DMS114 treated with DMSO at 0.1 percent for 48 hours (cell line): ENCODE measurements around the gene FAN1.
"Not testable (repeated sequence)": the region's sequence is repeated elsewhere in the genome, so short reads cannot be mapped to it uniquely, and the experiment has no call there.

Source experiments
- DNase-seq: peaks from one replicate; lab custom pipeline; 2025; ENCODE audit not compliant: unreplicated experiment; lab: John Stamatoyannopoulos, UW

The FAN1 gene

GRCh38 chr15:30903497-30904187, at the start of gene FAN1:
Gene FAN1 (plus strand): TSS chr15:30903915. CDS start chr15:30904664, 749 bp downstream.
- DNase-seq: peak; percentile 69

DNA sequence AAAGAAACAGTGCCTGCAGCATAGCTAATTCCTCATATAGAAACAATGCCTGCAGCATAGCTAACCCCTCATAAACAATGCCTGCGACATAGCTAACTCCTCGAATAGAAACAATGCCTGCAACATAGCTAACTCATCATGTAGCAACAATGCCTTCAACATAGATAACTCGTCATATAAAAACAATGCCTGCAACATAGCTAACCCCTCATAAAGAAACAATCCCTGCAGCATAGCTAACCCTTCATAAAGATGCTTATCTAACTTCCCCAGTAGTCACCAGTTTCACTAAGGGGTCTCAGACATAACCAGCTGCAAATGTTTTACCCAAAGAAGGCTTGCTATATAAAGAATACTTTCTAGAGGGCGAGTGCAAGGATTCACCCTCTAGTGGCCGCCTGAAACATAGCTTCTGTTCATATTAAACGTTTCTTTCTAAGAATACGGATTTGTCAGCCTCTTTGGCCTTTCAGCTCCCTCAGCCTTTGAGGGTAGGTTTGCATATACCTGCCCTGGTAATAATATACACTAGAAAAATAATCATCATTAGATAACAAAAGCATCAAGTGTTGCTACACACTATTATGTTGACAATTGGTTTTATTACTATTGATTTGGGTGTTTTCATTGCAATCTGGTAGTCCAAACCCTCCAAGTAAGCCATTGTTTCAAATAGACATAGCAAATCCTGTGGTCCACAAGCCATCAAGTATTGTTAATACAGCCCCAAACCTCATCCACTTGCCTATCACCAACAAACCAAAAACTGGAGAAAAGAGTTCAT, 44.4 kb upstream of the FAN1 start:
- DNase-seq: no peak

GRCh38 chr15:30865257-30865656, 38.5 kb upstream of the FAN1 start:
- DNase-seq: no peak

DNA sequence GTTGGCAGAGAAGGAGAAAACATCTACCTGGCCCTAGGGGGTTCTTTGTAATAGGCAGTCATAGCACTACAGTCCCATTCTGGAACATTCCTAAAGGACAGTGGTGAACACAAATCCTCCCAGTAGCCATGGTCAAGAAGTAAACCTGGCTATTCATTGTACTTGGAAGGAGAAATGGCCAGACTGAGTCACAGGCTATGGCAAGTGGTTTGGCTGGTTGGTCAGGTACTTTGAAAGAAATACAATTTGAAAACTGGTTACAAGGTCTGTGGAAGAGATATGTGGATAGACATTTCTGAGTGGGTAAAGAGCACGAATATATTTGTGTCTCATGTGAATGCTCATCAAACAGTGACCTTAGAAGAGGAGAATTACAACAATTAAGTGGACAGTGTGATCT, 33.0 kb upstream of the FAN1 start:
- no peak for DNase-seq

GRCh38 chr15:30872341-30872748, 31.4 kb upstream of the FAN1 start:
- DNase-seq: no peak

GRCh38 chr15:30877070-30877469, 26.6 kb upstream of the FAN1 start:
- no peak for DNase-seq

DNA sequence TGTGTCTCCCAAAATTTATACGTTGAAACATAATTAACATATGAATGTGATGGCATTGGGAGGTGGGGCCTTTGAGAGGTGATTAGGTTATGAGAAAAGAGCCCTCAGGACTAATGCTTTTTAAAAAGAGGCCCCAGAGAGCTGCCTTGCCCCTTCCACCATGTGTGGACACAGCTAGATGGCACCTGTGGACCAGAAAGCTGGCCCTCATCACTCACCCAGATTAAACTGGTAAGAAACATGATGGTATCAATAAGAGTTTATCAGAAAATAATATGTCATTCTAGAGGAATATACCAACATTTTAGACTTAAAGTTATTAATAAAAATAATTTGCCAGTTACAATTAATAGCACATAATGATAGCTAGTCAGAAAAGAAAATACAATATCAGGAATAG, 25.2 kb upstream of the FAN1 start:
- no peak for DNase-seq

GRCh38 chr15:30882849-30883433, 20.8 kb upstream of the FAN1 start:
- DNase-seq: no peak

DNA sequence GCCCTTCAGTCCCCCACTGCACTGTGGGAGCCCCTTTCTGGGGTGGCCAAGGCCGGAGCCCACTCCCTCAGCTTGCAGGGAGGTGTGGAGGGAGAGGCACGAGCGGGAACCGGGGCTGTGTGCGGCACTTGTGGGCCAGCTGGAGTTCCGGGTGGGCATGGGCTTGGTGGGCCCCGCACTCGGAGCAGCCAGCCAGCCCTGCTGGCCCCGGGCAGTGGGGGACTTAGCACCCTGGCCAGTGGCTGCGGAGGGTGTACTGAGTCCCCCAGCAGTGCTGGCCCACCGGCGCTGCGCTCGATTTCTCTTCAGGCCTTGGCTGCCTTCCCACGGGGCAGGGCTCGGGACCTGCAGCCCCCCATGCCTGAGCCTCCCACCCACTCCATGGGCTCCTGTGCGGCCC, 20.0 kb upstream of the FAN1 start:
- DNase-seq: not testable (repeated sequence)

DNA sequence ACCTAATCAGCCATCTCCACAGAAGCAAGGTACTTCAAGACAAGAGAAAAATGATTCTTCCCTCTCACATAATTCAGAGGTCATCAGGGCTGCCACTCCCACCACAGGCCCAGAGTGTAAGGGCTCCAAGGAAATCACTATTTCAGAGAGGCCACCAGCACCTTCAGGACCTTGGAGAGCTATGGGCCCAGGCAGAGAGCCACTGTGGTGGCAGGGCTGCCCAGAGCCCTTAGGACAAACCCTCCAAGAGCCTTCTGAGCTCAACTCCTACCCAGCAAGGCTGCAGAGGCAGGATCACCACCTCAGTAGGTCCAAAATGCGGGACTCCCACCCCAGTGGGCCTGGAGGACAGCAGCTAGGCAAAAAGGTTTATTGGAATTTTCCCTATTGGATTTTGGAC, 17.9 kb upstream of the FAN1 start:
- no peak for DNase-seq

DNA sequence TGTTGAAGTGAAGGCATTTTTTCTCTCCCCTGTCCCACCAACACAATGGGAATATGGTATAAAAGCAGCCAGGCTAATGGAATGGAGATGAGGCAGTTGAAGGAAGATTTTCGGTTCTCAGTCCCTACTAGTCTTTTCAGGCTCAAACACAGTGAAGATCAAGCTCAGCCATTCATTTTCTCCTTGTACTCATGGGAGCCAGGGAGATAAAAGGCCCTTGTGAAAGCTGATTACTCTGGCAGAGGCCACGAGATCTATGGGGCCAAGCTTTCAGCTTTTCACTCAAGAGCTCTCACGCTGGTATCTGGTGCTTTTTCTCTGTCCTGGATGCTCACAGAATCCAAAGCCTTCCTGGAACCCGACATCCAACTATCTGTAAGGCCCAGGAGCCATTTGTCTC, 14.5 kb upstream of the FAN1 start:
- no peak for DNase-seq

DNA sequence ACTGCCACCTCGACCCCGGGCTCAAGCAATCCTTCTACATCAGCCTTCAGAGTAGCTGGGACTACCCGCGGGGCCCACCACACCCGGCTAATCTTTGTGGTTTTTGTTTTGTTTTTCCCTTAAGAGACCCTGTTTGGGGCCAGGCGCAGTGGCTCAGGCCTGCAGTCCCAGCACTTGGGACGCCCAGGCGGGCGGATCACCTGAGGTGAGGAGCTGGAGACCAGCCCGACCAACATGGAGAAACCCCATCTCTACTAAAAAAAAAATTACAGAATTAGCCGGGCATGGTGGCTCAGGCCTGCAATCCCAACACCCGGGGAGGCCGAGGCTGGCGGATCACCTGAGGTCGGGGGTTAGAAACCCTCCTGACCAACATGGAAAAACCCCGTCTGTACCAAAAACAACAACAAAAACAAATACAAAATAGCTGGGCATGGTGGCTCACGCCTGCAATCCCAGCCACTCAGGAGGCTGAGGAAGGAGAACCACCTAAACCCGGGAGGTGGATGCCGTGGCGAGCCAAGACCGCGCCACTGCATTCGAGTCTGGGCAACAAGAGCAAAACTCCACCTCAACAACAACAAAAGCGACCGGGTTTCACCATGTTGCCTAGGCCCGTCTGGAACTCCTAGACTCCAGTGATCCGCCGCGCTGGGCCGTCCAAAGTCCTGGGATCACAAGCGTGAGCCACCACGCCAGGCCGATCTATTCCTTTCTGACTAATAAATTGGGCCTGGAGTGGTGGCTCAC, 8.1 kb upstream of the FAN1 start:
- DNase-seq: no peak

DNA sequence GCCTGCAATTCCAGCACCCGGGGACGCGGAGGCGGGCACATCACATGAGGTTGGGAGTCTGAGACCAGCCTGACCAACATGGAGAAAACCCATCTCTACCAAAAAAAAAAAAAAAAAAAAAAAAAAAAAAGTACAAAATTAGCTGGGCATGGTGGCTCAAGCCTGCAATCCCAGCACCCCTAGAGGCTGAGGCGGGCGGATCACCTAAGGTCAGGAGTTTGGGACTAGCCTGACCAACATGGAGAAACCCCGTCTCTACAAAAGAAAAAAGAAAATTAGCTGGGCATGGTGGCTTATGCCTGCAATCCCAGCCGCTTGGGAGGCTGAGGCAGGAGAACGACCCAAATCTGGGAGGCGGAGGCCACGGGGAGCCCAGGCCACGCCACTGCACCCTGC, 7.5 kb upstream of the FAN1 start:
- no peak for DNase-seq

GRCh38 chr15:30901889-30902288, 1.8 kb upstream of the FAN1 start:
- no peak for DNase-seq

GRCh38 chr15:30904812-30905211, 1.1 kb downstream of the FAN1 start:
- no peak for DNase-seq

DNA sequence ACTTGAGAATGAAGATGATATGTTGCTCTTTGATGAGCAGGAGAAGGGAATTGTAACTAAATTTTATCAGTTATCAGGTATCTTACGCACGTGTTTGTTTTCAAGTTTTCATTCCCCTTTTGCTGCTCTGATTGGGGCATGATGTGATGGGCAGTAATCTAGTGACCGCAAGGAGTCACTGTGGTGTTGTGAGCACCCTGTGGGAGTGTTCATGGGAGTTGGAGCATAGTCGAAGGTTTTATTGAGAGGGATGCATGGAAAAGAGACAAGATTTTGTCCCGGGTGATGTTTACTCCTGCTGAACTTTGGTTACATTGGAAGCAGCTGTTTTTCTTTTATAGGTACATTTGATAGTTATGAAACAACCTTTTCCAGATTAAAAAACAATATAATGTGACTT, 2.1 kb downstream of the FAN1 start:
- no peak for DNase-seq

DNA sequence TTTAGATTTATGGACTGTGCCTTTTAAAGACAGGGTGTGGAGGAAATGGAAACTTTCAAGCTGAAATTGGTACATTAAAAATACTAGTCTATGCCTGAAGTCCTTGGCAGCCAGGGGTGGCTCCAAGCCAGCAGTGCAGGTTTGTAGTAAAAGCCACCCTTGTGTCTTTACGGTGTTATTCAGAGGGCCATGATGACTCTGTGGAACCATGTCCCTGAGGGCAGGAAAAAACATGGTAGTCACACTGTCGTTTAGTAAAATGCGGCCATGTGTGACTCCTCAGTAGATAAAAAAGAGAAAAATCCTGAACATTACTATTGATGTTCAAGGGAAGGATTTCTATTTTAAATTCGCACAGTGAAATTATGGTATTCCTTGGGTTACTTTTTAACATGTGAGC, 2.7 kb downstream of the FAN1 start:
- no peak for DNase-seq

DNA sequence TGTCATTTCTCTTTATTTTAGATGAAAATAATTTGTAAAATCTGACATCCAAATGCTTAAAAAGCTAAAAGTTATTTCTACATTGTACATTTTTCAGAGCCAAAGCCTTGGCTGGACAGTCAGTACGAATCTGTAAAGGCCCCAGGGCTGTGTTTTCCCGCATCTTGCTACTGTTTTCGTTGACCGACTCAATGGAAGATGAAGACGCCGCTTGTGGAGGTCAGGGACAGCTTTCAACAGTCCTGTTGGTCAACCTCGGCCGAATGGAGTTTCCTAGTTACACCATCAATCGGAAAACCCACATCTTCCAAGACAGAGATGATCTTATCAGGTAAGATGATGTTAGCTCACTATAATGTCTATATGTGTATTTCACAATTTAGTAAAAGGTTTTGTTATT, 10.0 kb downstream of the FAN1 start:
- DNase-seq: no peak

DNA sequence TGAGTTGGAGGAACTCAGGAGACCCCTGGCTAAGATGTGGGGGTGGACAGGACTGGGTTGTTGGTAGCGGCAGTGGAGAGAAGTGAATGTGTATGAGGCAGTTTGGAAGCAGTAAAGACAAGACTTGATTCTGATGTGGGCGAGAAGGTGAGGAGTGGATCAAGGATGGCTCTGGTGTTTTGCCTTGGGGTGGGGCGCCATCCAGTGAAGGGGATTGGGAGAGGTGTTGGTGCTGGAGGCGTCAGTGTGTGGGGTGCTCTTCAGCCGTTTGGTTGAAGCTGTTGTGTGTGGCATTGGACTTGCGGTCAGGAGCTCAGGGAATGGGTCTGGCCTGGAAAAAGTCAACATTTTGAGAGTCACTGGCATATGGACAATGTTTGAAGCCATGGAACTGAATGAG, 13.3 kb downstream of the FAN1 start:
- no peak for DNase-seq

DNA sequence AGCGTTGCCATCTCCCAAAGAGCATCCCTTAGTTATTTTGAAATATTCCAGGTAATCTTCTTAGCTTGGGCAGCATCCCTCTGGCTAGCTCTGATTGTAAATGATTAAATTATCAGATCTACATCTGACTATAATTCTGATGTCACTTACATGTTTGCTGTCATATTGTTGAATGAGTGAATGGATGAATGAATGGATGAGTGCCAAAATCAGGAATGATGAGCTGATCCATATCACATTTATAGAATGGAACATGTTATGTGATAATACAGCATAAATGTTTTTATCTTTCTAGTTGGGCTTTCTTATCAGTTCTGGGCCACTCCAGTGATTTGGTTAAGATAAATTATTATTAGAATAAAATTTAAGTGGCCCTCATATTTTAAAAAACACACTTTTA, 14.0 kb downstream of the FAN1 start:
- no peak for DNase-seq

GRCh38 chr15:30918366-30918765, 14.7 kb downstream of the FAN1 start:
- DNase-seq: no peak
